HepG2 (cell line): ENCODE measurements around the gene ANO1. TPM values are rescaled to one million over a fixed set of nuclear protein-coding genes. Genes with fewer than 3 reads are reported as not detected.

Source experiments
- ATAC-seq: fragments of 200-7000 bp; cut with Tn5 transposase; 3 replicates; pipeline ENCODE4 v1.9.1; 2020; ENCODE audit warnings: mild to moderate bottlenecking, moderate library complexity
- BruUV-seq: library from RNA; stranded (reverse); fragments of 400-500 nt; replicated peaks from 2 replicates; lab custom pipeline; 2021; lab: Mats Ljungman, UMichigan
- CTCF ChIA-PET: fragments of 300-600 bp; formaldehyde crosslinking; extraction: SDS; loops from one replicate; lab custom pipeline; 2021; ENCODE audit warnings: low total read pairs, inconsistent platforms, low intra/inter-chr PET ratio; lab: Yijun Ruan, JAX
- POLR2A ChIA-PET: fragments of 350-600 bp; sonication (Branson Sonifier 250); formaldehyde crosslinking; loops from one replicate; lab custom pipeline; 2020; ENCODE audit warnings: antibody characterized with exemption, inconsistent platforms; lab: Yijun Ruan, JAX
- DNase-seq: peaks from one replicate; pipeline ENCODE4 v3.0.0-alpha.2; 2015; ENCODE audit warnings: low spot score
- FAIRE-seq: peaks from 3 replicates; lab custom pipeline; 2011; peaks lifted over from hg19 to GRCh38; lab: Jason Lieb, UNC
- H2AFZ ChIP-seq: one replicate; pipeline ENCODE4 v1.6.1; 2011; ENCODE audit warnings: low read length, inconsistent platforms
- H3K27ac ChIP-seq: fragments of 300-600 bp; 3 replicates; pipeline ENCODE4 v1.8.0; 2011; ENCODE audit warnings: mixed run types, mild to moderate bottlenecking, mixed read lengths, low read length, inconsistent platforms; ENCODE audit not compliant: insufficient read depth; ENCODE audit errors: extremely low read length
- H3K27me3 ChIP-seq, 2 experiments: fragments of 200-600 bp in 1 of 2; 2 replicates in 1 of 2; 3 replicates in 1 of 2; pipeline versions ENCODE4 v1.6.0 to v1.8.0; 2011; ENCODE audit warnings: low read length in 2 of 2, mild to moderate bottlenecking in 2 of 2, moderate library complexity in 2 of 2, inconsistent platforms in 1 of 2; ENCODE audit not compliant: insufficient read depth in 2 of 2, control insufficient read depth in 1 of 2
- H3K36me3 ChIP-seq, 2 experiments: fragments of 200-600 bp in 1 of 2; replicated peaks in 1 of 2; 2 replicates in 1 of 2; 3 replicates in 1 of 2; pipeline versions ENCODE4 v1.5.1 to v1.8.0; 2011; ENCODE audit warnings: low read length in 2 of 2, inconsistent platforms in 1 of 2; ENCODE audit not compliant: insufficient read depth in 2 of 2, control insufficient read depth in 1 of 2
- H3K4me1 ChIP-seq: 2 replicates; pipeline ENCODE4 v1.5.1; 2012; ENCODE audit warnings: low read length, inconsistent platforms; ENCODE audit not compliant: insufficient read depth
- H3K4me2 ChIP-seq: 2 replicates; pipeline ENCODE4 v1.6.0; 2011; ENCODE audit warnings: low read depth, low read length, inconsistent platforms
- H3K4me3 ChIP-seq, 3 experiments: fragments of 200-600 bp in 1 of 3; sonication (generic), shearing (Covaris generic) in 1 of 3; replicated peaks in 1 of 3; 2 replicates each; pipeline ENCODE4 v1.5.1; 2011 to 2016; ENCODE audit warnings: low read length in 3 of 3, inconsistent platforms in 2 of 3, low read depth in 2 of 3, mild to moderate bottlenecking in 2 of 3, control low read depth in 1 of 3, mixed read lengths in 1 of 3; ENCODE audit not compliant: insufficient read depth in 1 of 3
- H3K79me2 ChIP-seq: one replicate; pipeline ENCODE4 v1.6.1; 2011; ENCODE audit warnings: low read length, inconsistent platforms; ENCODE audit not compliant: insufficient read depth
- H3K9ac ChIP-seq: 2 replicates; pipeline ENCODE4 v1.6.0; 2011; ENCODE audit warnings: mild to moderate bottlenecking, low read depth, low read length, inconsistent platforms; ENCODE audit not compliant: insufficient read depth
- H3K9me3 ChIP-seq: 2 replicates; pipeline ENCODE4 v1.5.1; 2012; ENCODE audit warnings: mild to moderate bottlenecking, low read length
- H4K20me1 ChIP-seq: 2 replicates; pipeline ENCODE4 v1.6.0; 2011; ENCODE audit warnings: inconsistent platforms, mild to moderate bottlenecking, low read length, moderate library complexity; ENCODE audit not compliant: insufficient read depth
- ARNTL ChIP-seq: sonication (generic); formaldehyde crosslinking; IDR thresholded peaks from 2 replicates; pipeline ENCODE4 v1.4.0; 2020; ENCODE audit warnings: mild to moderate bottlenecking, missing genetic modification reagents
- FOXM1 ChIP-seq: sonication (generic); formaldehyde crosslinking; IDR thresholded peaks from 2 replicates; pipeline ENCODE4 v1.5.0; 2020; ENCODE audit warnings: missing genetic modification reagents
- IRF9 ChIP-seq: sonication (generic); formaldehyde crosslinking; IDR thresholded peaks from 2 replicates; pipeline ENCODE4 v1.8.0; 2022; ENCODE audit warnings: missing genetic modification reagents, mild to moderate bottlenecking, borderline replicate concordance
- KAT8 ChIP-seq: IDR thresholded peaks from 2 replicates; pipeline ENCODE4 v1.6.1; 2016; ENCODE audit warnings: missing genetic modification reagents, missing compliant biosample characterization
- MTA3 ChIP-seq: sonication (generic); formaldehyde crosslinking; IDR thresholded peaks from 2 replicates; pipeline ENCODE4 v1.4.0; 2020; ENCODE audit warnings: missing genetic modification reagents
- MXD3 ChIP-seq: IDR thresholded peaks from 2 replicates; pipeline ENCODE4 v1.6.1; 2016; ENCODE audit warnings: mild to moderate bottlenecking, missing biosample characterization, missing genetic modification reagents
- SKIL ChIP-seq: sonication (generic); formaldehyde crosslinking; IDR thresholded peaks from 2 replicates; pipeline ENCODE4 v1.8.0; 2022; ENCODE audit warnings: missing genetic modification reagents, mild to moderate bottlenecking, moderate library complexity, borderline replicate concordance
- ZBTB40 ChIP-seq, 2 experiments: fragments of 450-650 bp in 1 of 2; sonication (generic) in 1 of 2; formaldehyde crosslinking in 1 of 2; IDR thresholded peaks; 2 replicates each; pipeline versions ENCODE4 v1.6.1 to v1.8.0; 2016 to 2022; ENCODE audit warnings: antibody characterized with exemption in 1 of 2, mild to moderate bottlenecking in 1 of 2, missing genetic modification reagents in 1 of 2
- ZNF329 ChIP-seq: sonication (generic); formaldehyde crosslinking; IDR thresholded peaks from 2 replicates; pipeline ENCODE4 v1.9.0; 2021; ENCODE audit warnings: low read depth, mild to moderate bottlenecking, missing genetic modification reagents
- ZNF367 ChIP-seq: sonication (generic); formaldehyde crosslinking; IDR thresholded peaks from 2 replicates; pipeline ENCODE4 v1.4.0; 2020; ENCODE audit warnings: missing genetic modification reagents, borderline replicate concordance
- ZNF557 ChIP-seq: sonication (generic); formaldehyde crosslinking; IDR thresholded peaks from 2 replicates; pipeline ENCODE4 v1.4.0; 2020; ENCODE audit warnings: missing genetic modification reagents
- ZNF619 ChIP-seq: sonication (generic); formaldehyde crosslinking; IDR thresholded peaks from 2 replicates; pipeline ENCODE4 v1.4.0; 2020; ENCODE audit warnings: mild to moderate bottlenecking, missing genetic modification reagents
- ZNF879 ChIP-seq: sonication (generic); formaldehyde crosslinking; IDR thresholded peaks from 2 replicates; pipeline ENCODE4 v1.8.1; 2023; ENCODE audit warnings: missing genetic modification reagents
- WGBS: methylation state at CpG from one replicate; pipeline ENCODE4 v1.1.6; 2017; ENCODE audit warnings: low lambda C conversion rate; 5-methylcytosine and 5-hydroxymethylcytosine counted together
- in situ Hi-C: cut with HindIII; loops from 2 replicates; pipeline ENCODE4 v1.10.0; 2017; ENCODE audit warnings: low pct_unique_long_range_greater_than_20kb; ENCODE audit not compliant: extremely low pct_ligation_motif_present
- intact Hi-C: fragments of 100-400 bp; cut with micrococcal nuclease; formaldehyde crosslinking; loops from one replicate; pipeline ENCODE4 v1.10.0; 2022; ENCODE audit not compliant: unreplicated experiment
- polyA plus RNA-seq, 8 experiments: library from polyadenylated mRNA; depleted of rRNA in 3 of 8; stranded (reverse) in 7 of 8; unstranded in 1 of 8; fragments of >200 nt; fragmentation: Illumina TruSeq in 4 of 8; extraction: Trizol in 4 of 8; gene quantifications; 2 replicates each; pipeline versions ENCODE4 v1.2.1 to v1.2.3, GENCODE V29; 2011 to 2016; ENCODE audit warnings: low read depth in 4 of 8, missing spikeins in 1 of 8, mixed read lengths in 1 of 8; ENCODE audit not compliant: insufficient read depth in 1 of 8
- total RNA-seq, 5 experiments: library from RNA; depleted of rRNA; stranded (reverse); fragments of >200 nt; fragmentation: Illumina TruSeq; extraction: Trizol; gene quantifications; 2 replicates each; pipeline ENCODE4 v1.2.3, GENCODE V29; 2016; ENCODE audit warnings: low read depth in 1 of 5

The ANO1 gene
- total and polyA plus RNA-seq, 2 of the 13 experiments (the other 11 are each of a cell fraction or from before 2014, with no cell fraction given) = not detected

- 40% methylated on average over 9 of the region's 9 CpGs for WGBS
- no peaks in the 10 kb centered on the region for H3K36me3 ChIP-seq
- no peaks in the 10 kb centered on the region for H3K79me2 ChIP-seq
- no peak overlapping the region for H3K27ac ChIP-seq
- no peak for DNase-seq
- H2AFZ ChIP-seq = no peak overlapping the region
- no peaks in the 10 kb centered on the region for H3K9me3 ChIP-seq
- intact Hi-C loops (no loop called here), in situ Hi-C loops (no loop called here)
- ChIA-PET POLR2A (no interaction called here), CTCF (no interaction called here)
- no peak; the same call in 2 of the 3 replicates for ATAC-seq
- H3K4me2 ChIP-seq = no peak overlapping the region
- H3K27me3 ChIP-seq = peaks cover 5 to 51% of the 10 kb centered on the region in 2 experiments
- no peak overlapping the region for H3K4me3 ChIP-seq
- no TSS peak for BruUV-seq
- FAIRE-seq = no peak
- H3K9ac ChIP-seq = no peak overlapping the region
- H3K4me1 ChIP-seq = no peaks in the 10 kb centered on the region
- H4K20me1 ChIP-seq = no peaks in the 10 kb centered on the region
- TF ChIP-seq SKIL (CRISPR knock-in tag) (no peak), ARNTL (CRISPR knock-in tag) (no peak), ZNF619 (CRISPR knock-in tag) (no peak), MXD3 (CRISPR knock-in tag) (no peak), ZNF557 (no peak), MTA3 (no peak), IRF9 (CRISPR knock-in tag) (no peak), ZNF329 (CRISPR knock-in tag) (no peak), KAT8 (CRISPR knock-in tag) (no peak), ZNF367 (no peak), FOXM1 (CRISPR knock-in tag) (no peak), ZBTB40 (IDR thresholded peaks at IDR 0.05) (no peak), ZBTB40 (CRISPR knock-in tag; IDR thresholded peaks at IDR 0.05) (no peak), ZNF879 (CRISPR knock-in tag) (no peak)
Measured at GRCh38 chr11:70167120-70167519, 89.0 kb downstream of the ANO1 start.
